ENCODE results near the gene POU6F2. TPM values are rescaled to one million over a fixed set of nuclear protein-coding genes. Genes with fewer than 3 reads are reported as not detected.

Gene POU6F2
- total and polyA plus RNA-seq, 2 donors from 2014 or later, result 0.47 TPM; not detected in 1

DNA sequence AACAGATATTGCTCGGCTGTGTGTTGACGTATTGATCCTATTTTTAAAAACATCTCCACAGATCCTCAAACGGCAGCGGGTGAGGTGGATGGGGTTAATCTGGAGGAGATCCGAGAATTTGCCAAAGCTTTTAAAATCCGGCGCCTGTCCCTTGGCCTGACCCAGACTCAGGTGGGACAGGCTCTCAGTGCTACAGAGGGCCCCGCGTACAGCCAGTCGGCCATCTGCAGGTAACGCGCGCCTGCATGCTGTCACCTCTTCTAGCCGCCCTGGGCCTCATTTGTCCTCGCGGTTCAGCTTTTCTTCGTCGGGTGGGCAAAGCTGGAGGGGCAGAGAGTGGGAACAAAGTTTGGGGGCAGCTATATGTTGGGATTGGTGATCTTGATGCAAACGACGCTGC lies 482.8 kb downstream of the POU6F2 start:
- FAIRE-seq (no peak), DNase-seq (no peak)
- Histone ChIP-seq H3K4me1 (ENCODE audit: control insufficient read depth in 2 of 3, insufficient read depth in 2 of 3, low read depth in 1 of 3, low read length in 3 of 3) (no peaks in the 10 kb centered on the region), H3K27me3 (ENCODE audit: control insufficient read depth, insufficient read depth, low read length) (no peaks in the 10 kb centered on the region), H3K4me3 (ENCODE audit: low read length in 3 of 3) (no peak overlapping the region), H3K9me3 (ENCODE audit: control insufficient read depth in 2 of 3, insufficient read depth in 1 of 3, low read length in 3 of 3) (no peaks in the 10 kb centered on the region), H3K27ac (ENCODE audit: low read depth in 2 of 2, low read length in 2 of 2) (no peak overlapping the region), H3K9ac (ENCODE audit: low read length in 3 of 3) (no peak overlapping the region), H3K36me3 (ENCODE audit: control insufficient read depth in 2 of 3, insufficient read depth in 3 of 3, low read length in 3 of 3) (no peaks in the 10 kb centered on the region)
- intact Hi-C loops (cut with DNase I), result no loop called here
- TF ChIP-seq, protein P1, sequence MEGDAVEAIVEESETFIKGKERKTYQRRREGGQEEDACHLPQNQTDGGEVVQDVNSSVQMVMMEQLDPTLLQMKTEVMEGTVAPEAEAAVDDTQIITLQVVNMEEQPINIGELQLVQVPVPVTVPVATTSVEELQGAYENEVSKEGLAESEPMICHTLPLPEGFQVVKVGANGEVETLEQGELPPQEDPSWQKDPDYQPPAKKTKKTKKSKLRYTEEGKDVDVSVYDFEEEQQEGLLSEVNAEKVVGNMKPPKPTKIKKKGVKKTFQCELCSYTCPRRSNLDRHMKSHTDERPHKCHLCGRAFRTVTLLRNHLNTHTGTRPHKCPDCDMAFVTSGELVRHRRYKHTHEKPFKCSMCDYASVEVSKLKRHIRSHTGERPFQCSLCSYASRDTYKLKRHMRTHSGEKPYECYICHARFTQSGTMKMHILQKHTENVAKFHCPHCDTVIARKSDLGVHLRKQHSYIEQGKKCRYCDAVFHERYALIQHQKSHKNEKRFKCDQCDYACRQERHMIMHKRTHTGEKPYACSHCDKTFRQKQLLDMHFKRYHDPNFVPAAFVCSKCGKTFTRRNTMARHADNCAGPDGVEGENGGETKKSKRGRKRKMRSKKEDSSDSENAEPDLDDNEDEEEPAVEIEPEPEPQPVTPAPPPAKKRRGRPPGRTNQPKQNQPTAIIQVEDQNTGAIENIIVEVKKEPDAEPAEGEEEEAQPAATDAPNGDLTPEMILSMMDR (IDR thresholded peaks at IDR 0.05; ENCODE audit: borderline replicate concordance, extremely low read depth, insufficient read depth), result no peak

DNA sequence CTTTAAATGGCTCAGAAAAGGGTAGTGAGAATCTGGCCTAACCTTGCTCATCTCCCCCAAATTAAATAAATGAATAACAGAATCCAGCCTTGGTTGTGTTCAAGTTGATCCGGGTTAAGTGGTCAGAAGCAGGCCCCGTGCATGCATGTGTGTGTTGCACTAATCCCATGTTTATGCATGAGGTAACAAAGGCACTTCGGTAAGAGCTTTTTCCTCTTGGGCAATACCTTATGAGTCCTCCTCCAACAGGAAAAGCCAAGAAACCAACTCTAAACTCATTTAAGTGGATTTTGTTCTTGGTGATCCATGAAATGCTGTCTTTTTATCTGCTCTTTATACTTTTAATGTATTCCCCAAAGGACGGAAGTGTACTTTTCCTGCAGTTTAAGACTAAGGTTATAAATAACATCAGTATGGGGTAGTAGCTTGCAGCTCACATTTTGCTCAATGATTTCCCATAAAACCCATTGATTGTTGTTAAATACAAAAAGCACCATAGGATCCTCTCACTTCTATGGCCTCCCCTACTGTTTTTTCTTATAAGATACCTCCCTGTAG lies 483.6 kb downstream of the POU6F2 start:
- Histone ChIP-seq H3K9ac (ENCODE audit: low read length in 3 of 3) (no peak overlapping the region), H3K27ac (ENCODE audit: low read depth in 2 of 2, low read length in 2 of 2) (no peak overlapping the region), H3K27me3 (ENCODE audit: control insufficient read depth, insufficient read depth, low read length) (no peaks in the 10 kb centered on the region), H3K4me3 (ENCODE audit: low read length in 3 of 3) (no peak overlapping the region), H3K9me3 (ENCODE audit: control insufficient read depth in 2 of 3, insufficient read depth in 1 of 3, low read length in 3 of 3) (no peaks in the 10 kb centered on the region), H3K36me3 (ENCODE audit: control insufficient read depth in 2 of 3, insufficient read depth in 3 of 3, low read length in 3 of 3) (no peaks in the 10 kb centered on the region), H3K4me1 (ENCODE audit: control insufficient read depth in 2 of 3, insufficient read depth in 2 of 3, low read depth in 1 of 3, low read length in 3 of 3) (no peaks in the 10 kb centered on the region)
- FAIRE-seq, result no peak
- intact Hi-C loops (cut with DNase I), result no loop called here
- TF ChIP-seq, protein P1 (IDR thresholded peaks at IDR 0.05; ENCODE audit: borderline replicate concordance, extremely low read depth, insufficient read depth), result no peak
- peak in 2 of 5 donors; percentile 30 to 42 for DNase-seq

DNA sequence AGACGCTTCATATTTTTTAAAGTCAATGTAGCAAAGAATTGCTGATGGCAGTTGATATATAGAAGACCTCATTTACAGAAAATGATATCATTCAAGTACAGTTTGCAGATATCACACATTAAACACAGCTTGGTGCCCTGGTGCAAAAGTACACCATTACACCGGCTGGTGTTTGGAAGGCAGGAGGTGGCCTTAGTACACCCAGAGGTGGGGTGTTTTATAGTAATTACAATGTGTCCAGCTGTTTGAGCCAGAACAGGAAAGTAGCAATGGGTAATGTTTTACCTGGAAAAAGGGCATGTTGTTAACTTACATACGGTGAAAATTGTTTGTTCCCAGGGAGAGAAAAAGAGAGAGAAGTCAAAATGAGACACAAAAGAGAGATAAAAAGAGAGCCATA lies 485.5 kb downstream of the POU6F2 start:
- H3K36me3 ChIP-seq (ENCODE audit: control insufficient read depth in 2 of 3, insufficient read depth in 3 of 3, low read length in 3 of 3), result no peaks in the 10 kb centered on the region
- H3K27me3 ChIP-seq (ENCODE audit: control insufficient read depth, insufficient read depth, low read length), result no peaks in the 10 kb centered on the region
- intact Hi-C loops (cut with DNase I), result no loop called here
- H3K27ac ChIP-seq (ENCODE audit: low read depth in 2 of 2, low read length in 2 of 2), result no peak overlapping the region
- TF ChIP-seq, protein P1 (IDR thresholded peaks at IDR 0.05; ENCODE audit: borderline replicate concordance, extremely low read depth, insufficient read depth), result no peak
- H3K9ac ChIP-seq (ENCODE audit: low read length in 3 of 3), result no peak overlapping the region
- FAIRE-seq (no peak), DNase-seq (no peak)
- no peaks in the 10 kb centered on the region for H3K4me1 ChIP-seq (ENCODE audit: control insufficient read depth in 2 of 3, insufficient read depth in 2 of 3, low read depth in 1 of 3, low read length in 3 of 3)
- H3K9me3 ChIP-seq (ENCODE audit: control insufficient read depth in 2 of 3, insufficient read depth in 1 of 3, low read length in 3 of 3), result no peaks in the 10 kb centered on the region
- no peak overlapping the region for H3K4me3 ChIP-seq (ENCODE audit: low read length in 3 of 3)

All from kidney (tissue), 14 donors.